ENCODE measurements around the gene BNIP5.

BNIP5 gene

GRCh38 chr6:36320475-36320874, 16.2 kb downstream of the BNIP5 start:
- peak; percentile 63 for DNase-seq

- DNase-seq, result no peak
Observed at GRCh38 chr6:36319821-36320220, 16.9 kb downstream of the BNIP5 start.

- DNase-seq, result peak; percentile 50
Observed at GRCh38 chr6:36319436-36319762, 17.3 kb downstream of the BNIP5 start.

GRCh38 chr6:36318690-36319435, 17.8 kb downstream of the BNIP5 start:
- no peak for DNase-seq

GRCh38 chr6:36317623-36318022, 19.1 kb downstream of the BNIP5 start:
- no peak for DNase-seq

GRCh38 chr6:36315921-36316320, 20.8 kb downstream of the BNIP5 start:
- no peak for DNase-seq

- peak; percentile 34 for DNase-seq
Observed at GRCh38 chr6:36314221-36315014, 22.3 kb downstream of the BNIP5 start.

- no peak for DNase-seq
Observed at GRCh38 chr6:36313649-36313936, 23.1 kb downstream of the BNIP5 start.

GRCh38 chr6:36312854-36313648, 23.6 kb downstream of the BNIP5 start:
- no peak for DNase-seq

- no peak for DNase-seq
Observed at GRCh38 chr6:36309900-36310299, 26.8 kb downstream of the BNIP5 start.

- no peak for DNase-seq
Observed at GRCh38 chr6:36309203-36309602, 27.5 kb downstream of the BNIP5 start.

- DNase-seq, result no peak
Observed at GRCh38 chr6:36308514-36308913, 28.2 kb downstream of the BNIP5 start.

GRCh38 chr6:36306375-36306774, 30.3 kb downstream of the BNIP5 start:
- DNase-seq, result no peak

- DNase-seq, result no peak
Observed at GRCh38 chr6:36305885-36306284, 30.8 kb downstream of the BNIP5 start.

GRCh38 chr6:36302227-36302976, 34.3 kb downstream of the BNIP5 start:
- DNase-seq, result peak; percentile 90

GRCh38 chr6:36301781-36302180, 34.9 kb downstream of the BNIP5 start:
- DNase-seq, result no peak

- no peak for DNase-seq
Observed at GRCh38 chr6:36301085-36301658, 35.5 kb downstream of the BNIP5 start.

- DNase-seq, result no peak
Observed at GRCh38 chr6:36298027-36298426, 38.7 kb downstream of the BNIP5 start.

GRCh38 chr6:36297511-36297910, 39.2 kb downstream of the BNIP5 start:
- no peak for DNase-seq

- no peak for DNase-seq
Observed at GRCh38 chr6:36297051-36297450, 39.6 kb downstream of the BNIP5 start.

GRCh38 chr6:36296240-36296639, 40.4 kb downstream of the BNIP5 start:
- no peak for DNase-seq

- DNase-seq, result no peak
Observed at GRCh38 chr6:36292170-36292569, 44.5 kb downstream of the BNIP5 start.

Measured in NCI-H146 (cell line).